Measurements from ENCODE around the gene C12orf75.

GRCh38 chr12:105287408-105287807 lies 43.1 kb upstream of the C12orf75 start:
- TF ChIP-seq ZNF140 (tag by site-specific recombination; IDR thresholded peaks at IDR 0.05) (no peak), ZNF26 (tag by site-specific recombination; IDR thresholded peaks at IDR 0.05) (no peak), CTCF (tag by site-specific recombination; IDR thresholded peaks at IDR 0.05) (no peak), ZNF18 (tag by site-specific recombination; IDR thresholded peaks at IDR 0.05) (no peak), ZNF645 (tag by site-specific recombination; IDR thresholded peaks at IDR 0.05) (no peak), ATF2 (tag by site-specific recombination; IDR thresholded peaks at IDR 0.05; ENCODE audit: low read depth) (no peak), ZEB2 (tag by site-specific recombination; IDR thresholded peaks at IDR 0.05) (no peak)
